IPS-18c (cell line): Measurements from ENCODE around the gene KIR2DL4.
"Not testable (repeated sequence)": the region's sequence is repeated elsewhere in the genome, so short reads cannot be mapped to it uniquely, and the experiment has no call there.

Source experiments
- H3K4me3 ChIP-seq: 2 replicates; pipeline ENCODE4 v1.7.0; 2013; ENCODE audit warnings: low read depth, mild to moderate bottlenecking, low read length, moderate library complexity; ENCODE audit not compliant: insufficient read depth
- H3K9me3 ChIP-seq: one replicate; pipeline ENCODE4 v1.6.1; 2013; ENCODE audit warnings: mild to moderate bottlenecking, low read length, moderate library complexity; ENCODE audit not compliant: control insufficient read depth, insufficient read depth

Gene KIR2DL4

DNA sequence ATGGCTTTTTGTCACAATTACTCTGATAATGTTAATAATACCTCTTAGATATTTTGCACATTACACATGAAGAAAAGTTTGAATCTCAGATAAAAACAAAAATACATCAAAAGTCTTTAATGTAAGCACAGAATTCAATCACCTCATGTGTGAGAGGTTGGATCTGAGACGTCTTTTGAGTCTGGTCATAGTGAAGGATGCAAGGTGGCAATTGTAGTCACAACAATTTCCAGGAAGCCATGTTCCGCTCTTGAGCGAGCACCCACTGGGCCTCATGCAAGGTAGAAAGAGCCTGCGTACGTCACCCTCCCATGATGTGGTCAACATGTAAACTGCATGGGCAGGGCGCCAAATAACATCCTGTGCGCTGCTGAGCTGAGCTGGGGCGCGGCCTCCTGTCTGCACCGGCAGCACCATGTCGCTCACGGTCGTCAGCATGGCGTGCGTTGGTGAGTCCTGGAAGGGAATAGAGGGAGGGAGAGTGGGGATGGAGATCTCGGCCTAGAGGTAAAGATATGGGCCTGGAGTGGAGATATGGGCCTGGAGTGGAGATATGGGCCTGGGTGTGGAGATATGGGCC, 46.7 kb downstream of the KIR2DL4 start, which contains the start of gene KIR3DL2:
TSS of gene KIR3DL2 (plus strand) at position 383 of the 580 bp plus-strand sequence. CDS start at position 416, 33 bp downstream.
- not testable (repeated sequence) for H3K9me3 ChIP-seq

DNA sequence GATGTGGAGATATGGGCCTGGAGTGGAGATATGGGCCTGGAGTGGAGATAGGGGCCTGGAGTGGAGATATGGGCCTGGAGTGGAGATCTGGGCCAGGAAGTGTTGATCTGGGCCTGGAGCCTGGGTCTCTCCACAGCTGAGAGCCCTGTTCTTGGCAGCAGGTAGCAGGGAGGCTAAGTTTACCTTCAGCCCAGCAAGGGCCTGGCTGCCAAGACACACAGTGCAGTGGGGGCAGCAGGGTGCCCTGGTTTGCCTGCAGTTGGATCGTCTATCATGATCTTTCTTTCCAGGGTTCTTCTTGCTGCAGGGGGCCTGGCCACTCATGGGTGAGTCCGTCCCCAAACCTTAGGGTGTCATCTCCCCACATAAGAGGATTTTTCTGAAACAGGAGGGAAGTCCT, 47.5 kb downstream of the KIR2DL4 start:
- Histone ChIP-seq H3K9me3 (peaks cover 9% of the 10 kb centered on the region), H3K4me3 (no peak overlapping the region)

More for the DNA sequence above, 46.7 kb downstream of the KIR2DL4 start, which contains the start of gene KIR3DL2:
- H3K4me3 ChIP-seq, result not testable (repeated sequence)

DNA sequence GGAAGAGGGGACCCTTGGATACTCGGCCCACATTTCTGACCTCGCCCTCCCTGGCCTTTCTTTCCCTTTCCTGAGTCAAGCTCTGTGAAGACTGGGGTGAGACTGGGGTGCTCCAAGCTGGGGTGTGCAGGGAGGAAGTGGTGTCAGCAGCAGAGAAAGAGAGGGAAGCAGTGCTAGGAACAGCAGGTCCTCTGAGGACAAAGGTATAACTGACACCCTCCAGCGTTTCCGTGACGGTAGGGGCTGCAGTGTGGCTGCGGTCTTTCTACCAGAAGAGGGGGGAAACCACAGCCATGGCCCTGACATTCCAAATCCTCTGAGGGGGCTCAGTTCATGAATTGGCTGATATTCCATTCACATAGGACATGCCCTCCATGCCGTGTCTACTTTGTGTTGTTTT, 47.9 kb downstream of the KIR2DL4 start:
- Histone ChIP-seq H3K4me3 (no peak overlapping the region), H3K9me3 (peaks cover 9% of the 10 kb centered on the region)

DNA sequence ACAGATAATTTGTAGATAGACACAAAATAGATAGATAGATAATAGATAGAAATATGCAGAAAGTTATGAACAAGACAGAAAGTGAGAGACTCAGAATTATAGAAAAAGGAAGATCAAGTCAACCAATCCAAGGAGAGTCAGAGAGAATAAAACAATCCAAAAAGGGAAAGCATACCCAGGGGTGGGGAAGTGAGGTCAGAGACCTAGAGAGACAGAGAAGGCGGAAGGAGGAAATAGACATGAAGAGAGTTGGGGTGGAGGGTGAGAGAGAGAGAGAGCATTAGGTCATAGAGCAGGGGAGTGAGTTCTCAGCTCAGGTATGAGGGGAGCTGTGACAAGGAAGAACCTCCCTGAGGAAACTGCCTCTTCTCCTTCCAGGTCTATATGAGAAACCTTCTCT, 51.8 kb downstream of the KIR2DL4 start:
- H3K9me3 ChIP-seq, H3K4me3 ChIP-seq: not testable (repeated sequence)

DNA sequence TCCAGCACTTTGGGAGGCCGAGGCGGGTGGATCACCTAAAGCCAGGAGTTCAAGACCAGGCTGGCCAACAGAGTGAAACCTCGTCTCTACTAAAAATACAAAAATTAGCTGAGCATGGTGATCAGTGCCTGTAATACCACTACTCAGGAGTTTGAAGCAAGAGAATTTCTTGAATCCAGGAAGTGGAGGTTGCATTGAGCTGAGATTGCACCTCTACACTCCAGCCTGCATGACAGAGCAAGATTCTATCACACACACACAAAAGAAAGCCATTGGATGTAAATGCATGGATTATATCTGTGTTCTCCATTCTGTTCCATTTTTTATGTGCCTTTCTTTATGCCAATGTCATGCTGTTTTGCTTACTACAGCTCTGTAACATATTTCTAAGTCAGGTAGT, 55.1 kb downstream of the KIR2DL4 start:
- H3K4me3 ChIP-seq, H3K9me3 ChIP-seq: not testable (repeated sequence)

DNA sequence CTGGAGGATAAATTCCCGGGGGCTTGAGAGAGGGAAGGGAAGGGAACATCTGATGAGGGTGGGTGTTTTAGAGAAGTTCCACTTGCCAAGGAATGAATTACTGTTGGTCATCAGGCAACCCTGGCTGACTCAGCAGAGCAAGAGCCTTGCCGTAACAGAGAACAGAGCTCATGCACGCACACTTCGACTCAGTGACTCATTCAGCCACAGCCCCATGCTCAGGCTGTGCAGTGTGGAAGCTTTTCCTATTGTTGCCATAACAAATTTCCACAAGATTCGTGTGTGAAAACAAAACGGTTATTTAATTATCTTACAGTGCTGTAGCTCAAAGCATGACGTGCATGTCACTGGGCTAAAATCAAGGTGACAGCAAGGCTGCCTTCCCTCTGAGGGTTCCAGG, 56.0 kb downstream of the KIR2DL4 start:
- not testable (repeated sequence) for H3K4me3 ChIP-seq, H3K9me3 ChIP-seq

DNA sequence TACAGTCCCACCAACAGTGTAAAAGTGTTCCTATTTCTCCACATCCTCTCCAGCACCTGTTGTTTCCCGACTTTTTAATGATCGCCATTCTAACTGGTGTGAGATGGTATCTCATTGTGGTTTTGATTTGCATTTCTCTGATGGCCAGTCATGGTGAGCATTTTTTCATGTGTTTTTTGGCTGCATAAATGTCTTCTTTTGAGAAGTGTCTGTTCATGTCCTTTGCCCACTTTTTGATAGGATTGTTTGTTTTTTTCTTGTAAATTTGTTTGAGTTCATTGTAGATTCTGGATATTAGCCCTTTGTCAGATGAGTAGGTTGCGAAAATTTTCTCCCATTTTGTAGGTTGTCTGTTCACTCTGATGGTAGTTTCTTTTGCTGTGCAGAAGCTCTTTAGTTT, 60.0 kb downstream of the KIR2DL4 start:
- H3K4me3 ChIP-seq, H3K9me3 ChIP-seq: not testable (repeated sequence)
